HT-29 (cell line): ENCODE data around the gene KATNB1. TPM values are rescaled to one million over a fixed set of nuclear protein-coding genes. Genes with fewer than 3 reads are reported as not detected.

ENCODE experiments used
- DNase-seq: peaks from one replicate; pipeline ENCODE4 v3.0.0-alpha.2; 2015; ENCODE audit warnings: low spot score
- total RNA-seq: library from RNA; depleted of rRNA; stranded (reverse); fragments of >200 nt; shearing (Covaris generic); gene quantifications from 2 replicates; pipeline ENCODE4 v1.2.3, GENCODE V29; 2014; rRNA removed

KATNB1 gene, protein sequence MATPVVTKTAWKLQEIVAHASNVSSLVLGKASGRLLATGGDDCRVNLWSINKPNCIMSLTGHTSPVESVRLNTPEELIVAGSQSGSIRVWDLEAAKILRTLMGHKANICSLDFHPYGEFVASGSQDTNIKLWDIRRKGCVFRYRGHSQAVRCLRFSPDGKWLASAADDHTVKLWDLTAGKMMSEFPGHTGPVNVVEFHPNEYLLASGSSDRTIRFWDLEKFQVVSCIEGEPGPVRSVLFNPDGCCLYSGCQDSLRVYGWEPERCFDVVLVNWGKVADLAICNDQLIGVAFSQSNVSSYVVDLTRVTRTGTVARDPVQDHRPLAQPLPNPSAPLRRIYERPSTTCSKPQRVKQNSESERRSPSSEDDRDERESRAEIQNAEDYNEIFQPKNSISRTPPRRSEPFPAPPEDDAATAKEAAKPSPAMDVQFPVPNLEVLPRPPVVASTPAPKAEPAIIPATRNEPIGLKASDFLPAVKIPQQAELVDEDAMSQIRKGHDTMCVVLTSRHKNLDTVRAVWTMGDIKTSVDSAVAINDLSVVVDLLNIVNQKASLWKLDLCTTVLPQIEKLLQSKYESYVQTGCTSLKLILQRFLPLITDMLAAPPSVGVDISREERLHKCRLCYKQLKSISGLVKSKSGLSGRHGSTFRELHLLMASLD
- total RNA-seq, result 80.2 and 92.7 TPM in 2 replicates

DNA sequence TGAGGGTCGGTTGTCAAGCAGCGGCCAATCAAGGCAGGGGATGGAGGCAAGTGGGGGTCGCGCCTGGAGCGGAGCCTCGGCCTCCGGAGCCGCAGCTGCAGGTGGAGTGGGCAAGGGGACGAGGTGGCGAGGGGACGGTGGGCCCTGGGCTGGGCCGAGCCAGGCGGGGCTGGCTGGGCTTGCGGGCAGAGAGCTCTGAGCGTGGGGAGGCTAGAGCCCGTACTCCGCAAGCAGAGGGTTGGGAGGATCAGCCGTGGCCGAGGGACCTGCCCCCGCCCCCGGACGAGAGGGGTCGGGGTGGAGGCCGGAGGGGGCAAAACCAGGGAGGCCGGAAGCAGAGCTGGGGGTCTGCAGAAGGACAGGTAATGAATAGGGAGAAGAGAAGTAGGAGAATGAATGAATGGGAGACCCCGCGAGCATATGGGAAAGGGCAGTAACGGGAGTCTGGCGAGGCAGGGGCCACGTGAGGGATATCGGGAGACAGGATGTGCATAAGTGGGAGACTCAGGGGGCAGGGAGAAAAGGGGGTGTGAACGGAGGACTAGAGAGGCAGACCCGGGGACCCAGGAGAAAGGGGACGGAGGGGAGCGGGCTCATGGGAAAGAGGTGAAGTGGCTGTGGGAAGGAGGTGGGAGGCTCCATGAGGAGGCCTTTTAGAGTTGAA, at the start of gene KATNB1:
TSS of gene KATNB1 (plus strand) at position 16 of the 664 bp plus-strand sequence. CDS start 1,474 bp downstream, outside the sequence.
- no peak for DNase-seq

DNA sequence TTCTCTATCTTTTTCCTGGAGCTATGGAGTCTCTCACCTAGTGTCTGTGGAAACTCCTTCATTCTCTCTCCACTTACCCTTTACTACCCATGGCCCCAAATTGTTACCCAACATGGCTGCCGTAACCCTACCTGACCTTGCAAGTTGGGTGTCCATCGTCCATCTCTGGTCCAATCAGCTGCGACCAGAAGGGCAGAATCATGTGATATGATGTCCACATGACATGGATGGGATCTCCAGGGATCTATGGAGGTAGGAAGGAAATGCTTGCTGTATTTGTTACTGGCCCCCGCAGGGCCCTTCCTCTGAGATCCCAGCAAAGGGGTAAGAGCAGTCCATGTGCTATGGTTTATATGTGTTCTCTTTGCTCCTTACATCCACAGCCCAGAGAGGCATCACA, 49.0 kb upstream of the KATNB1 start:
- no peak for DNase-seq

DNA sequence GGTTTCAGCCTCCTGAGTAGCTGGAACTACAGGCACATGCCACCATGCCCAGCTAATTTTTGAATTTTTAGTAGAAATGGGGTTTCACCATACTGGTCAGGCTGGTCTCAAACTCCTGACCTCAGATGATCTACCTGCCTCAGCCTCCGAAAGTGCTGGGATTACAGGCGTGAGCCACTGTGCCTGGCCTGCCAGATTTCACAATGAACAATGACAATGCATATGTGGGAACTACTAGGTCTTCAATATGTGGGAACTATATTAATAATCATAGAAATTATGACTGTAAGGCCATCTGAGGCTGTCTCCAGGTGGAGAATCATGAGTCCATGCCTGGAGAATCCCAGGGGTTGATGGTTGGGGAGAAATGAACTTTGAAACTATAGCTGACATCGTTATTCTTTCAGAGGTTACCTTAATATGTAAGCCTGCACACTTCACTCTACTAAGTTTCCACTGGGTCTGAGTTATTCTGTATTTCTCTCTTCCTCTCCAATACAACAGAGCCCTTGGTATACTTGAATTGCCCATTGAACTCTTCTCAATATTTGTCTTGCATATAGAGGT, 48.1 kb upstream of the KATNB1 start:
- no peak for DNase-seq

DNA sequence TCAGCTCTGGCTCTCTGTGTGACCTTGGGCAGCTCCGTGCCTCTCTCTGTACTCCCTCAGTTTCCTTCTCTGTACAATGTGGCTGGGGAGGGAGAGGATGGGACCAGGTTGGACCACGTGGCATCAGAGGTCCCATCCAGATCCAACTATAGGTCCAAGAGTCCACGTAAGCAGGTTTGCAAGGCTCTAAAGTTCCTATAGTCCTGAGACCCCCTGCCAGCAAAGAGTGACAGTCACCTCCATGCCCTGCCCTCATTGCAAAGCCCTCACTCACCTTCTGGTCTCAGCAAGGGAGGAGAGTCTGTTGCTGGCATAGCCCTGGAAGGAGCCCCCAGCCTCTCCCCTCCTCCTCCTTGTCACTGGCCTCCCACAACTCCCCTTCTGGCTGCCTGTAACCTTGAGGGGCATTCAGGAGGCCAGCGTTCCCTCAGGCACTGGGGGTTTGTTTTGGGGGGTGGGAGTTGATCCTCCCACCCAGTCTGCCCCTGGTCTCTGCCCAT, 47.0 kb upstream of the KATNB1 start:
- DNase-seq, result no peak

DNA sequence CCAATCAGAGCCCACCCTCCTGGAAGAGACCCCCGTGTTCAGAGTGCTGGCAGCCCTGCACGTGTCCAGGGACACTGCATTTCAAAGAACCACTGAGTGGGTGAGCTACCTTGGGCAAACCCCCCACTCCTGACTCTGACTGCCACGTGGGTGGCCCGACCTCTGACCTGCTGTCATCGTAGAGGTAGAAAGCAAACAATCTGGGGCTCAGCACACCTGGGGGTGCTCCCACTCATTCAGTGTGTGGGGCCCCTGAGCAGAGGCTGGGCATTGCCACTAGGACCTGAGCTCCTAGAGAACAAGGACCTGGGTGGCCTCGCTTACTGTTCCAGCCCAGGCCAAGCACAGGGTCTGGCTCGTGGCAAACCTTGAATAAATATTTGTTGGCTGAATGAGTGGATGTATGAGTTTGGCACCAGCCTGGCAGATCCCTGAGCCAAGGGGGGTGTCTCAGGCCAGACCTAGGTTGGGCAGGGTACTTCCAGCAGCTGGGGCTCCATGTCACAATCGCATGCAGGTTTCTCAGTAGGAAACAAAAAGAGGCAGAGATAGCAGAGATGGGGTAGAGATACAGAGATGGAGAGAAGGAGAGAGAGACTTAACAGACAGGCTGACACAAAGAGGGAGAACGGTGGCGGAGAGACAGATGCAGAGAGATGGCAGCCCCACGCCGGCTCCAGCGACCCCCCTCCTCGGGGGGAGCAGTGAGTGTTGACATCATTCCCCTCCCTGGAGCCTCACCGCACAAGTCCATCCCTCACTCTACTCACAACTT, 46.4 kb upstream of the KATNB1 start:
- DNase-seq, result no peak

DNA sequence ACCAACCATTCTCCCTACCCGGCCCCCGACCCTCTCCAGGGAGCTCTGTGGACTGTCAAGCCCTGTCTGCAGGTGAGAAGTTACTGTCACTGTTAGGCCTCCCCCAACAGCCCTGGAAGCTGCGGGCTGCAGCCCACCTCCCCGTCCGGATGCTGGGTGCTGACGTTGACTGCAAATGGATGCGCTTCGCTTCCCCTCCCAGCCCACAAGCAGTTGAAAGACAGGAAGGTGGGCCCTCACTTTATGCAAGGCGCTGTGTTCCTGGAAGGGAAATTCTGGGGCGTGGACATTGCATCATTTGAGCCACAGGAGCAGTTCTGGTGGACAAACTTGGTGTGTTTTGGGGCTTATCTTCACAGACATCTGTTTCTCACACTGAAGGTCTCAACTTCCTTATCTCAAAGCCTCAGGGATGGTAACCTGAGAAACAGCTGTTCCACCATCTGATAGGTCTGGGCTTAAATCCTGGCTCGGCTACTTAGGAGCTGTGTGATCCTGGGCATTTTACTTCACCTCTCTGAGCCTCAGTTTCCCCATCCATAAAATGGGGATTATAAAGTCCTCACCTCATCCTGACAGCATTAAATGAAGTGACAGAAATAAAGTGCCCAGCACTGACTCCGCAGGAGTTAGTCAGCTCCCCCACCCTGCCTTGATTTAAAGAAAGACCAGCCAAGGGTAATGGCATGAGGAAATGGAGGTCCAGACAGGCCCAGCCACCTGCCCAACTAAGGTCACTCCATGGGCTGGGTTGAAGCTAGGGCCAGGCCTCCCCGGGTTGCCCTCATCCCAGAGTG, 45.6 kb upstream of the KATNB1 start:
- DNase-seq, result no peak

DNA sequence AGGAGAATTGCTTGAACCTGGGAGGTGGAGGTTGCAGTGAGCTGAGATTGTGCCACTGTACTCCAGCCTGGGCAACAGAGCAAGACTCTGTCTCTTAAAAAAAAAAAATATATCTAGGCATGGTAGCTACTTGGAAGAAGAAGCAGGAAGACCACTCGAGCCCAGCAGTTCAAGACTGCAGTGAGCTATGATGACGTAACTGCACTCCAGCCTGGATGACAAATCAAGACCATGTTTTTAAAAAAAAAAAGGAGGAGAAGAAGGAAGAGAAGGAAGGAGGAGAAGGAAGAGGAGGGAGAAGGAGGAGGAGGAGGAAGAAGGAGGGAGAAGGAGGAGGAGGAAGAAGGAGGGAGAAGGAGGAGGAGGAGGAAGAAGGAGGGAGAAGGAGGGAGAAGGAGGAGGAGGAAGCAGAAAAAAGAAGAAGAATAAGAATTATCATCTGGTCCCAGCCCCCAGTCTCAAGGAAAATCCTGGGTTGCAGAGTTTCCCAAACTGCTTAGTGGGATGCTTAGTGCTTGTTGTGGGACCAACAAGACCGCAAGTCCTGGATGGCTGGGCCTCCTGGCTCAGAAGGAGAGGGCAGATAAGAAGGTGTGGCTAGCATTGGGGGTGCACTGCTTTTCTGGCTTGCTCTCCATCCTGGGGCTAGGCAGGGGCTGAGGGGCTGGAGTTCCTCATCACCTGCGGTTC, 44.6 kb upstream of the KATNB1 start:
- no peak for DNase-seq

DNA sequence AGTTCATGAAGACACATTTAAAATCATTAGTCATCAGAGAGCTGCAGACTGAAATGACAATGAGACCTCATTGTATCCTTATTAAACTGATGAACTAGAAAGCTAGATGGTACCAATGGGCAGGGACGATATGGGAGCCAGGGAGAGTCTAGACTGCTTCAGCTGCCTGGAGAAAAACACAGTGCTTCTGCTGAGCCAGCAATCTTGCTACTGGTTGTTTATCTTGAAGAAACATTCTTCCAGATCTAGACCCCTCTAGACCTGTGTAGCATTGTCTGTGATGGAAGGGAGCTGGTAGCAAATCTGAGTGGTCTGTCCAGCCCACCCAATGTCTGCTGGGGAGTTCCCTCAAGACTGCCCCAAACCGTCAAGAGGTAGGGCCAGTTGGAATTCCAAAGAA, 42.9 kb upstream of the KATNB1 start:
- no peak for DNase-seq

DNA sequence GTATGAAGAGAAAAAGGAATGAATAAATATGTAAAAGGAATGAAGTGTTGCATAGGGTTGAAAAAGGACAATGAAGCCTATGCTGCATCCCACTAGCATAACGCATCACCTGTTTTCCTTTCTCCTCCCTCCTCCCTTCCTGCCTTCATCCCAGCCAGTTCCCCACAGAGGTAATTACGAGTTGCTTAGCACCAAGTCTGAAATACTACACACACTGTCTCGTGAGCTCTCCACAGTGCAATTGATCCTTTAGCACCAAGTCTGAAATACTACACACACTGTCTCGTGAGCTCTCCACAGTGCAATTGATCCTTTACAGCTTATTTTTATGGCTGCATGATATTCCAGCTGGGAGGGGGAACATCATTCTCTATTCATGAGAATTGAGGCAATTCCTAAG, 42.0 kb upstream of the KATNB1 start:
- no peak for DNase-seq

DNA sequence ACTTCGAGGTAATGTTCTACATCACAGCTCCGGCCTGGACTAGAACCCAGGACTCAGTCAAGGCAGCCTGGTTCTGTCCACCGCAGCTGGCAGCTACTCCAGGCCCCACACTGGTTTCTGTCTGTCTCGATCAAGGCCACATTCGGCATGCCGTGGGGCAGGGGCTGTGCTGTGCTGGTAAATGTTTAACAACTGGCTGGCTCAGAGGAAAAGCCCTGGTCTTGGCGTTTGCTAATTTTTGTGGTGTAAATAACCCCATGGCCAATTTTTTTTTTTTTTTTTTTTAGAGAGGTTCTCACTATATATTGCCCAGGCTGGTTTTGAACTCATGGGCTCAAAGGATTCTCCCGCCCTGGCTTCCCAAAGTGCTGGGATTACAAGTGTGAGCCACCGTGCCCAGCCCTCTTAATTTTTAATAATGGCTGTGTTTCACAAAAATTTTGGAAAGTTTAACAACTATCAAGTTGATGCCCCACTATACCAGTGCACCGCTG, 41.3 kb upstream of the KATNB1 start:
- DNase-seq, result no peak

DNA sequence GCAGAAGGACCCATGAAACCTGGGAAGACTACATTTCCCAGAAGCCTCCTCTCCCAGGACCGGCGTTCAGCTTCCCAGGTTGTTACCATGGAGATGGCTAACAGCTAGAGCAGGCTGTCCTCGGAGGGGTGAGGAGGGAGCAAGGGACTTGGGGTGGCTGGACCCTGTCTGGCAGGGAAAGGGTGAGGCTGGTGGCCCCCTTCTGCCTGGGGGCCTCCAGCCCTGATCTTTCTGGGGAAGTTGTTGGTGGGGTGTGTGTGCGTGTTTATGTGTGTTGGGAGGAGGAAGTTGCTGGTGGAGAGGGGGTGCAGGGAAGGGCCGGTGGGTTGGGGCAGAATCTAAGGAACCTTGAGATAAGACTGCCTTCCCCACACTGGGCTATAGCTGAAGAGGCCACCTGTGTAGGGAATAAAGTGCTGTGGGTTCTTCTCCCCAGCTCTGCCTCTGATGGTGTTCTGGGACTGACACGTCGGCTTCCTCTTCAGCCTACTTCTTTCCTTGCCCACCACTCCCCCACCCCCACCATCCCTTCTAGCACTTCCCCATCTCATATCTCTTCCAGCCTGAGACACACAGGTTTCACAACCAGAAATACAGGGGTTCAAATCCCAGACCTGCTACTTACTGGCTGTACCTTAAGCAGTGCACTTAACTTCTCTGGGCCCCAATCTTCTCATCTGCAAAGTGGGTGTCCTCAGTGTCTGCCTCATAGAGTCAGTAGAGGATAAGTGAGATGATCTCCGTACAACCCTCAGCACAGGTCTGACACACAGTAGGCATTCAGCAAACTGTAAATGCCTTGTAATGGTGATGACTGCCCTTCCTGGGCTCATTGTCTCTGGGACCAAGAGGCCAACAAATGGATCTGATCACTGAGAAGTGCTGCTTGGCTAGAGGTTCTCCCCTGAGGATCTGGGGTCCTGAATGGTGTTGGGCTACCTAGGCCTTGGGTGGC, 40.6 kb upstream of the KATNB1 start, which contains the start of gene DRC7:
TSS of gene DRC7 (plus strand) at position 82 of the 955 bp plus-strand sequence. CDS start 3,144 bp downstream, outside the sequence.
- peak; percentile 67 for DNase-seq

DNA sequence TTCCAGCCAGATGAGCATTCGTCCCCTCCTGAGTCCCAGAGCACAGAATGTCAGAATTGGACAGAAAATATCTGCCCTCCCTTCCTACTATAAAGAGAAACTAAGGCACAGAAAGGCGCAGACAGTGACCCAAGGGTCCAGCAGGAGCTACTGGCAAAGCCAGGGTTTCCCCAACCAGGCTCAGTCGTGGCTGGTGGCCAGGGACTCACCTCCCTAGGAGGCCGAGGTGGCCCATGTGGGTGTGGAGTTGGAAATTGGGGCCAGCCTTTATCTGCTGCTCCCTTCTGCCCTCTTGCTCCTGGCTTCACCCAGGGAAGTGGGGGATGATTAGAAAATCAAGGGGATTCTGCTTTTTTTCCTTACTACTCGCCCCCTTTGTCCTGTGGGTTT, 39.9 kb upstream of the KATNB1 start:
- DNase-seq, result no peak

DNA sequence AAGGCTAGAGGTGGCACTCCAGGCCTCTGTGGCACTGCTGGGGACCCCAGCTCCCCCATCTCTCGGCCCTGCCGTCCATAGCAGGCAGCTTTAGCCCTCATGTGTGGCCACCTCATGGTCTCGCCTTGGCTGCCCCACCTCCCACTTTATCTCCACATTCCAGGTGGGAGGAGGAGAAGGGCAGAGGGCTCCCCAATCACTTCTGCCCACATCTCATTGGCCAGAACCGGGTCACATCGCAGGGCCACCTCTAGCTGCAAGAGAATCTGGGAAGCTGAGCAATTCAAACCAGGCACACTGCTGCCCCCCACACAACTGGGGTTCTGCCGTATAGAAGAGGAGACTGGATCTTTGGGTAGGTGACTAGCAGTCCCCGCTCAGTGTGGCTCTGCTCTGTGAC, 39.3 kb upstream of the KATNB1 start:
- DNase-seq, result no peak

DNA sequence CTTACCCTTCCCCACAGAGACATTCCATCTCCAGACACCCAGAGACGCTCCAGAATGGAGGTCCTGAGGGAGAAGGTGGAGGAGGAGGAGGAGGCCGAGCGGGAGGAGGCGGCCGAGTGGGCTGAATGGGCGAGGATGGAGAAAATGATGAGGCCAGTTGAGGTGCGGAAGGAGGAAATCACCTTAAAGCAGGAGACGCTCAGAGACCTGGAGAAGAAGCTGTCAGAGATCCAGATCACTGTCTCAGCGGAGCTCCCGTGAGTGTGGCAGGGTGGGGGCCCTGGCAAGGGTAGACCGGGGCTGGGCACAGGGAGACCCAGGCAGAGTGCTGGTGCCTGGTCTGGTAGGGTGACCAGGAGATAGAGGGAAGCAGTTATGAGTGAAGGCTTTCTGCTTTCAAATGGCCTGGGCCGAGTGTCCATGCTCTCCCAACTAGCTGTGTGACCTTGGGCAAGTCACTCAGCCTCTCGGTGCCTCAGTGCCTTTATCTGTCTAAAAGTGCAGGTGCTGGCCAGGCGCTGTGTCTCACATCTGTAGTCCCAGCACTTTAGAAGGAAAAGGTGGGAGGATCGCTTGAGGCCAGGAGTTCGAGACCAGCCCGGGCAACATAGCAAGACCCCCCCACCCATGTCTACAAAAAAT, 37.6 kb upstream of the KATNB1 start:
- no peak for DNase-seq

DNA sequence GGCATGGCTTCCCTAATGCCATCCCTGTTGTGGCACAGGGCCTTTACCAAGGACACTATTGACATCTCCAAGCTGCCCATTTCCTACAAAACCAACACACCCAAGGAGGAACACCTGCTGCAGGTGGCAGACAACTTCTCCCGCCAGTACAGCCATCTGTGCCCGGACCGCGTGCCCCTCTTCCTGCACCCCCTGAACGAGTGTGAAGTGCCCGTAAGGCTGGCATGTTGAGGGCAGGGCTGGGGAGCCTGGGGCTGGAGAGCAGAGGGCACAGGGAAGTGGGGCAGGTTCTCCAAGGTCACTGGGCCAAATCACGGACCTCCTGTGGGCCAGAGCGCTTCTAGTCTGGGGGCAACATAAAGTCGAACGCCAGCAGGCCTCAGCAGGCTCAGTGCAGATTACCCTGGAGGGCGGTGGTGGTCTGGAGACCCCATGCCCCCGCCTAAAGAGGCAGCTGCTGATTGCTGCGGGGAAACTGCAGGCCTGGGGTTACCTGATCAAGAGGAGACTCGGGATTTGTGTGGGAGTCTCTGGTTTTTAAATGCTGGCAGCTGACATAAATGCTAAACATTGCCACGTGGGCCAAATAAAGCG, 36.7 kb upstream of the KATNB1 start:
- no peak for DNase-seq

DNA sequence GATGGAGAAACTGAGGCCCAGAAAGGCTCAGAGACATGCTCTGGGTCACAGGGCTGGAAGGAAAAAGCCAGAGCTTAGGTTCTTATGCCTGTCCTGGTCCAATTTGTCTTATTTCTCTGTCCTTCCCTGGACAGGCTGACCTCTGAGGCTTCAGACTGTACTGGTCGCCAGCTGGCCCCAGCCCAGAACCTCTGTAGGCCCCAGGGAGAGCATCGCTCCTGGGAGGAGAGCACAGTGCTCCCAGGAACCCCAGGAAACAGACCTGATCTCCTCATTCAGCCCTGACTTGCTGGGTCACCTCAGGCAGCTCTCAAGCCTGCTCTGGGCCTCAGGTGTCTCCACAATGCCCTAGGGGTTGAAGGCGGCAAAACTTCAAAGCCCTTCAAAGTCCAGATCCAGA, 36.1 kb upstream of the KATNB1 start:
- DNase-seq, result no peak

DNA sequence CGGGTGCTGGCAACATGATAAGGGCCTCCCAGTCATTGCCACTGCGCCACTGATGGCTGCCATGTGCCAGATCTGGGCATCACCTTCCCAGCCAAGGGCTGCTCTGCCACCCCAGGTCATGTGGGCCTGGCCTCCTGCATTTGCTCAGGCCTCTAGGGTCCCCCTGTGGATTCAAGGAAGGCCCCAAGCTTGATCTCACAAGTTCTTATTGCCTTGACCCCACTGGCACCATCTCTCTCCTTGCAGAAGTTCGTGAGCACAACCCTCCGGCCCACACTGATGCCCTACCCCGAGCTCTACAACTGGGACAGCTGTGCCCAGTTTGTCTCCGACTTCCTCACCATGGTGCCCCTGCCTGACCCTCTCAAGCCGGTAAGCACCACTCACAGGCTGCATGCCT, 35.7 kb upstream of the KATNB1 start:
- no peak for DNase-seq
